H9 (cell line): Measurements from ENCODE around the gene SCAMP3. TPM values are rescaled to one million over a fixed set of nuclear protein-coding genes. Genes with fewer than 3 reads are reported as not detected.

ENCODE experiments used
- DNase-seq: peaks from one replicate; pipeline ENCODE4 v3.0.0-alpha.2; 2017
- H2AFZ ChIP-seq: one replicate; pipeline ENCODE4 v1.6.1; 2013; ENCODE audit warnings: mild to moderate bottlenecking, low read length, control low read depth, moderate library complexity
- H2AK5ac ChIP-seq: 2 replicates; pipeline ENCODE4 v1.6.1; 2013; ENCODE audit warnings: low read length, control low read depth, mixed read lengths; ENCODE audit not compliant: insufficient read length
- H2BK120ac ChIP-seq: one replicate; pipeline ENCODE4 v1.6.1; 2013; ENCODE audit warnings: low read depth, mild to moderate bottlenecking, low read length, control low read depth, inconsistent platforms; ENCODE audit not compliant: poor library complexity, severe bottlenecking
- H2BK12ac ChIP-seq: 2 replicates; pipeline ENCODE4 v1.6.1; 2013; ENCODE audit warnings: low read length, control low read depth, mixed read lengths, low read depth; ENCODE audit not compliant: insufficient read length
- H2BK15ac ChIP-seq: 2 replicates; pipeline ENCODE4 v1.6.1; 2013; ENCODE audit warnings: low read depth, low read length, control low read depth
- H2BK20ac ChIP-seq: one replicate; pipeline ENCODE4 v1.6.1; 2013; ENCODE audit warnings: low read depth, mild to moderate bottlenecking, low read length, control low read depth, inconsistent platforms; ENCODE audit not compliant: poor library complexity, severe bottlenecking
- H2BK5ac ChIP-seq: 2 replicates; pipeline ENCODE4 v1.6.1; 2013; ENCODE audit warnings: low read length, control low read depth, mixed read lengths; ENCODE audit not compliant: insufficient read length
- H3K14ac ChIP-seq: 2 replicates; pipeline ENCODE4 v1.6.1; 2013; ENCODE audit warnings: low read length, control low read depth; ENCODE audit not compliant: insufficient read depth
- H3K18ac ChIP-seq: 2 replicates; pipeline ENCODE4 v1.6.1; 2013; ENCODE audit warnings: low read depth, mild to moderate bottlenecking, mixed read lengths, low read length, control low read depth; ENCODE audit not compliant: insufficient read length
- H3K23ac ChIP-seq: 2 replicates; pipeline ENCODE4 v1.6.1; 2013; ENCODE audit warnings: low read length, control low read depth, mixed read lengths, low read depth; ENCODE audit not compliant: insufficient read length
- H3K23me2 ChIP-seq: 2 replicates; pipeline ENCODE4 v1.6.1; 2013; ENCODE audit warnings: low read depth, mild to moderate bottlenecking, mixed read lengths, low read length, control low read depth; ENCODE audit not compliant: insufficient read length, poor library complexity, severe bottlenecking
- H3K27ac ChIP-seq: 2 replicates; pipeline ENCODE4 v1.5.1; 2013; ENCODE audit warnings: low read length, control low read depth, mixed read lengths, low read depth; ENCODE audit not compliant: insufficient read length
- H3K27me3 ChIP-seq: 2 replicates; pipeline ENCODE4 v1.6.1; 2013; ENCODE audit warnings: low read length, control low read depth, inconsistent platforms; ENCODE audit not compliant: insufficient read depth
- H3K4ac ChIP-seq: 2 replicates; pipeline ENCODE4 v1.6.1; 2013; ENCODE audit warnings: low read depth, mild to moderate bottlenecking, control low read depth, inconsistent platforms, low read length, moderate library complexity
- H3K4me1 ChIP-seq: 2 replicates; pipeline ENCODE4 v1.6.1; 2013; ENCODE audit warnings: low read length, control low read depth, inconsistent platforms; ENCODE audit not compliant: insufficient read depth
- H3K4me2 ChIP-seq: 2 replicates; pipeline ENCODE4 v1.6.1; 2013; ENCODE audit warnings: low read length, control low read depth, mixed read lengths; ENCODE audit not compliant: insufficient read length, insufficient read depth
- H3K56ac ChIP-seq: 2 replicates; pipeline ENCODE4 v1.6.1; 2013; ENCODE audit warnings: low read depth, mild to moderate bottlenecking, mixed read lengths, low read length, control low read depth; ENCODE audit not compliant: insufficient read length
- H3K79me1 ChIP-seq: 2 replicates; pipeline ENCODE4 v1.6.1; 2013; ENCODE audit warnings: low read depth, mild to moderate bottlenecking, moderate library complexity, low read length, control low read depth, inconsistent platforms; ENCODE audit not compliant: insufficient read depth, poor library complexity, severe bottlenecking
- H3K79me2 ChIP-seq: 2 replicates; pipeline ENCODE4 v1.6.1; 2013; ENCODE audit warnings: low read length, control low read depth, inconsistent platforms; ENCODE audit not compliant: insufficient read depth
- H3K9ac ChIP-seq: 2 replicates; pipeline ENCODE4 v1.6.1; 2013; ENCODE audit warnings: low read length, control low read depth, mixed read lengths; ENCODE audit not compliant: insufficient read length; ENCODE audit errors: extremely low read depth
- H3K9me3 ChIP-seq: one replicate; pipeline ENCODE4 v1.6.1; 2013; ENCODE audit warnings: low read depth, low read length, inconsistent platforms; ENCODE audit not compliant: control insufficient read depth
- H3T11ph ChIP-seq: one replicate; pipeline ENCODE4 v1.6.1; 2013; ENCODE audit warnings: mild to moderate bottlenecking, low read length, control low read depth, inconsistent platforms
- H4K20me1 ChIP-seq: one replicate; pipeline ENCODE4 v1.6.1; 2013; ENCODE audit not compliant: control insufficient read depth, insufficient read length, insufficient read depth
- H4K5ac ChIP-seq: 2 replicates; pipeline ENCODE4 v1.6.1; 2013; ENCODE audit warnings: low read depth, mild to moderate bottlenecking, mixed read lengths, low read length, control low read depth; ENCODE audit not compliant: insufficient read length
- H4K8ac ChIP-seq: replicated peaks from 2 replicates; pipeline ENCODE4 v1.6.1; 2013; ENCODE audit warnings: low read length, control low read depth, mixed read lengths, low read depth; ENCODE audit not compliant: insufficient read length
- H4K91ac ChIP-seq: 2 replicates; pipeline ENCODE4 v1.6.1; 2013; ENCODE audit warnings: low read depth, mild to moderate bottlenecking, moderate library complexity, mixed read lengths, low read length, control low read depth; ENCODE audit not compliant: insufficient read length
- H3K27ac Mint-ChIP-seq, 3 experiments: 2 replicates in 2 of 3; 3 replicates in 1 of 3; pipeline ENCODE4 v1.8.0; 2020 to 2021; ENCODE audit warnings: mixed read lengths in 3 of 3, mild to moderate bottlenecking in 1 of 3, moderate library complexity in 1 of 3
- H3K27me3 Mint-ChIP-seq: 2 replicates; pipeline ENCODE4 v1.8.0; 2021; ENCODE audit warnings: low read depth, mild to moderate bottlenecking, moderate library complexity, mixed read lengths
- H3K36me3 Mint-ChIP-seq, 3 experiments: 2 replicates in 2 of 3; 3 replicates in 1 of 3; pipeline ENCODE4 v1.8.0; 2020 to 2021; ENCODE audit warnings: low read depth in 3 of 3, mixed read lengths in 3 of 3; ENCODE audit not compliant: insufficient read depth in 1 of 3
- H3K4me1 Mint-ChIP-seq, 2 experiments: 2 replicates each; pipeline ENCODE4 v1.8.0; 2020; ENCODE audit warnings: mixed read lengths in 2 of 2
- H3K4me3 Mint-ChIP-seq, 2 experiments: 2 replicates in 1 of 2; 3 replicates in 1 of 2; pipeline ENCODE4 v1.8.0; 2020 to 2021; ENCODE audit warnings: mild to moderate bottlenecking in 2 of 2, mixed read lengths in 2 of 2, moderate library complexity in 1 of 2
- H3K9me3 Mint-ChIP-seq, 2 experiments: 2 replicates in 1 of 2; 3 replicates in 1 of 2; pipeline ENCODE4 v1.8.0; 2020; ENCODE audit warnings: mild to moderate bottlenecking in 2 of 2, mixed read lengths in 2 of 2, moderate library complexity in 1 of 2
- CTCF ChIP-seq: fragments of 200-600 bp; sonication (generic); conservative IDR thresholded peaks from 3 replicates; pipeline ENCODE4 v1.8.0; 2021; ENCODE audit warnings: antibody characterized with exemption, mild to moderate bottlenecking
- WGBS: extraction: QIAGEN DNeasy Blood & Tissue Kit; methylation state at CpG from one replicate; pipeline ENCODE4 v1.1.7; 2013; ENCODE audit warnings: missing lambda C conversion rate, low lambda C conversion rate, mixed read lengths; ENCODE audit not compliant: insufficient read length; ENCODE audit errors: extremely low coverage; 5-methylcytosine and 5-hydroxymethylcytosine counted together
- total RNA-seq: library from RNA; stranded (reverse); gene quantifications from 2 replicates; pipeline ENCODE4 v1.2.1, GENCODE V29; 2021

SCAMP3 gene
- total RNA-seq, 1 experiment from 2014 or later, result 52.5 TPM

GRCh38 chr1:155251566-155251965 lies 10.6 kb downstream of the SCAMP3 start:
- Histone ChIP-seq H3K27me3 (no peaks in the 10 kb centered on the region), H3K18ac (no peak overlapping the region), H3T11ph (no peak overlapping the region), H3K23me2 (peaks cover 14% of the 10 kb centered on the region), H4K20me1 (no peaks in the 10 kb centered on the region), H3K4me2 (no peak overlapping the region), H3K9me3 (no peaks in the 10 kb centered on the region), H3K4ac (no peak overlapping the region), H3K4me1 (peaks cover 4% of the 10 kb centered on the region; the same call in 1 of the 2 replicates), H2AFZ (no peak overlapping the region), H3K9ac (no peak overlapping the region), H3K27ac (no peak overlapping the region), H2AK5ac (no peak overlapping the region), H3K56ac (no peak overlapping the region), H2BK120ac (no peak overlapping the region), H2BK20ac (no peak overlapping the region), H4K8ac (no peak overlapping the region), H4K91ac (no peak overlapping the region), H2BK12ac (no peak overlapping the region), H3K79me1 (no peaks in the 10 kb centered on the region), H3K23ac (no peak overlapping the region), H2BK15ac (no peak overlapping the region), H4K5ac (no peak overlapping the region), H3K14ac (no peak overlapping the region), H2BK5ac (no peak overlapping the region), H3K79me2 (no peaks in the 10 kb centered on the region)
- Mint-ChIP-seq H3K27me3 (peaks cover 11% of the 10 kb centered on the region), H3K4me1 (peaks cover 27 to 29% of the 10 kb centered on the region in 2 experiments), H3K4me3 (no peak overlapping the region), H3K9me3 (no peaks in the 10 kb centered on the region), H3K27ac (no peak overlapping the region; a peak in 1 of 7 replicates), H3K36me3 (peaks cover 8 to 26% (median 23%) of the 10 kb centered on the region in 3 experiments)
- no CpG with 5 or more reads among the region's 7 CpGs for WGBS
- DNase-seq, result no peak
- TF ChIP-seq CTCF, result no peak
